GM13976 (cell line): ENCODE results near the gene ABLIM1.
"Not testable (repeated sequence)": the region's sequence is repeated elsewhere in the genome, so short reads cannot be mapped to it uniquely, and the experiment has no call there.

ENCODE experiments used
- DNase-seq: peaks from one replicate; pipeline ENCODE4 v3.0.0; 2012; ENCODE audit warnings: low spot score
- CTCF ChIP-seq: IDR thresholded peaks from 2 replicates; pipeline ENCODE4 v1.5.1; 2012; ENCODE audit warnings: borderline replicate concordance, mild to moderate bottlenecking; ENCODE audit not compliant: insufficient read depth; ENCODE audit errors: extremely low read depth, missing control alignments, control extremely low read depth
- in situ Hi-C: fragments of 300-500 bp; cut with MboI; formaldehyde crosslinking; loops from one replicate; pipeline ENCODE4 v1.12.0; 2022; ENCODE audit warnings: low sequenced_read_pairs, mixed read lengths, inconsistent platforms; ENCODE audit not compliant: unreplicated experiment

ABLIM1 gene

GRCh38 chr10:114658175-114658574, at the start of gene ABLIM1:
TSS of gene ABLIM1 (minus strand) at chr10:114658275. CDS start at chr10:114658200, 75 bp downstream.
- in situ Hi-C loops, result no loop called here
- no peak for DNase-seq
- TF ChIP-seq CTCF, result no peak

GRCh38 chr10:114706458-114707055, 48.5 kb upstream of the ABLIM1 start:
- no peak for TF ChIP-seq CTCF
- in situ Hi-C loops, result no loop called here
- no peak for DNase-seq

- TF ChIP-seq CTCF, result no peak
- no peak for DNase-seq
- in situ Hi-C loops, result no loop called here
Observed at GRCh38 chr10:114704679-114705078, 46.6 kb upstream of the ABLIM1 start.

- in situ Hi-C loops, result no loop called here
Observed at GRCh38 chr10:114703377-114704107, 45.5 kb upstream of the ABLIM1 start.

GRCh38 chr10:114698271-114699061, 40.4 kb upstream of the ABLIM1 start:
- DNase-seq, result no peak
- TF ChIP-seq CTCF, result no peak
- in situ Hi-C loops, result loop anchor here (10.0 kb wide), 2 partner anchors 144 to 234 kb away; no protein-coding TSS in a partner anchor

More at GRCh38 chr10:114703377-114704107, 45.5 kb upstream of the ABLIM1 start:
- TF ChIP-seq CTCF, result peak; percentile 21
- peak; percentile 30 for DNase-seq

GRCh38 chr10:114697061-114697598, 39.1 kb upstream of the ABLIM1 start:
- in situ Hi-C loops, result loop anchor here (10.0 kb wide), 2 partner anchors 142 to 232 kb away; no protein-coding TSS in a partner anchor
- TF ChIP-seq CTCF, result no peak
- DNase-seq, result no peak

- DNase-seq, result not testable (repeated sequence)
- in situ Hi-C loops, result loop anchor here (10.0 kb wide), 2 partner anchors 142 to 232 kb away; no protein-coding TSS in a partner anchor
Observed at GRCh38 chr10:114696301-114696700, 38.2 kb upstream of the ABLIM1 start.
